ENCODE measurements around the gene PHTF2.
"Not testable (repeated sequence)": the region's sequence is repeated elsewhere in the genome, so short reads cannot be mapped to it uniquely, and the experiment has no call there.

Gene PHTF2

GRCh38 chr7:77833136-77833535 lies 34.6 kb downstream of the PHTF2 start:
- TF ChIP-seq CTCF (IDR thresholded peaks at IDR 0.05; ENCODE audit: insufficient read depth, low read depth, low read length, missing control alignments): no peak
- no peak for DNase-seq (ENCODE audit: low read depth)
- H3K4me3 ChIP-seq (ENCODE audit: low read length): no peak overlapping the region

GRCh38 chr7:77836425-77836824 lies 37.9 kb downstream of the PHTF2 start:
- DNase-seq (ENCODE audit: low read depth); H3K4me3 ChIP-seq (ENCODE audit: low read length): not testable (repeated sequence)

- TF ChIP-seq CTCF (IDR thresholded peaks at IDR 0.05; ENCODE audit: insufficient read depth, low read depth, low read length, missing control alignments): no peak
- DNase-seq (ENCODE audit: low read depth): peak; percentile 58
- H3K4me3 ChIP-seq (ENCODE audit: low read length): no peak overlapping the region
These were observed 38.7 kb downstream of the PHTF2 start for GRCh38 chr7:77837275-77837674.

GRCh38 chr7:77837966-77838365 lies 39.4 kb downstream of the PHTF2 start:
- DNase-seq (ENCODE audit: low read depth): no peak
- TF ChIP-seq CTCF (IDR thresholded peaks at IDR 0.05; ENCODE audit: insufficient read depth, low read depth, low read length, missing control alignments): no peak
- no peak overlapping the region for H3K4me3 ChIP-seq (ENCODE audit: low read length)

GRCh38 chr7:77838929-77839491 lies 40.4 kb downstream of the PHTF2 start:
- no peak overlapping the region for H3K4me3 ChIP-seq (ENCODE audit: low read length)
- no peak for DNase-seq (ENCODE audit: low read depth)
- no peak for TF ChIP-seq CTCF (IDR thresholded peaks at IDR 0.05; ENCODE audit: insufficient read depth, low read depth, low read length, missing control alignments)

- no peak for TF ChIP-seq CTCF (IDR thresholded peaks at IDR 0.05; ENCODE audit: insufficient read depth, low read depth, low read length, missing control alignments)
- DNase-seq (ENCODE audit: low read depth): no peak
- H3K4me3 ChIP-seq (ENCODE audit: low read length): no peak overlapping the region
These were observed 41.3 kb downstream of the PHTF2 start for GRCh38 chr7:77839919-77840318.

GRCh38 chr7:77843194-77843593 lies 44.6 kb downstream of the PHTF2 start:
- no peak overlapping the region for H3K4me3 ChIP-seq (ENCODE audit: low read length)
- no peak for DNase-seq (ENCODE audit: low read depth)
- TF ChIP-seq CTCF (IDR thresholded peaks at IDR 0.05; ENCODE audit: insufficient read depth, low read depth, low read length, missing control alignments): no peak

Measured in epithelial cell of esophagus (primary cell).